Epithelial cell of prostate (primary cell): ENCODE measurements around the gene TCF12.

Source experiments
- DNase-seq: peaks from one replicate; pipeline ENCODE4 v3.0.0-alpha.2; 2011; ENCODE audit warnings: low read depth, low spot score
- H3K27ac ChIP-seq: fragments of 450-650 bp; 2 replicates; pipeline ENCODE4 v1.5.1; 2017; ENCODE audit warnings: mild to moderate bottlenecking

Gene TCF12

GRCh38 chr15:57272771-57273357 is 354.4 kb downstream of the TCF12 start:
- H3K27ac ChIP-seq = peak overlapping the region; percentile 7
- DNase-seq = no peak

GRCh38 chr15:57273402-57273801 is 355.0 kb downstream of the TCF12 start:
- no peak for DNase-seq
- H3K27ac ChIP-seq = peak overlapping the region; percentile 7

- no peak for DNase-seq
- no peak overlapping the region for H3K27ac ChIP-seq
Observed at GRCh38 chr15:57278439-57278838, 360.0 kb downstream of the TCF12 start.

- no peak overlapping the region for H3K27ac ChIP-seq
- no peak for DNase-seq
Observed at GRCh38 chr15:57280464-57280863, 362.0 kb downstream of the TCF12 start.

GRCh38 chr15:57281321-57281720 is 362.9 kb downstream of the TCF12 start:
- no peak for DNase-seq
- no peak overlapping the region for H3K27ac ChIP-seq

- no peak for DNase-seq
- no peak overlapping the region for H3K27ac ChIP-seq
Observed at GRCh38 chr15:57282686-57283085, 364.2 kb downstream of the TCF12 start.

- DNase-seq = no peak
- no peak overlapping the region for H3K27ac ChIP-seq
Observed at GRCh38 chr15:57283774-57284503, 365.5 kb downstream of the TCF12 start.

- no peak for DNase-seq
- no peak overlapping the region for H3K27ac ChIP-seq
Observed at GRCh38 chr15:57284535-57284934, 366.1 kb downstream of the TCF12 start.

GRCh38 chr15:57285386-57285785 is 366.9 kb downstream of the TCF12 start:
- no peak for DNase-seq
- no peak overlapping the region for H3K27ac ChIP-seq

- no peak for DNase-seq
- no peak overlapping the region for H3K27ac ChIP-seq
Observed at GRCh38 chr15:57286446-57287122, 368.1 kb downstream of the TCF12 start.

GRCh38 chr15:57287123-57287521 is 368.7 kb downstream of the TCF12 start:
- DNase-seq = no peak
- no peak overlapping the region for H3K27ac ChIP-seq

- H3K27ac ChIP-seq = no peak overlapping the region
- DNase-seq = no peak
Observed at GRCh38 chr15:57288926-57289580, 370.6 kb downstream of the TCF12 start.

GRCh38 chr15:57290187-57290586 is 371.7 kb downstream of the TCF12 start:
- no peak overlapping the region for H3K27ac ChIP-seq
- DNase-seq = no peak

GRCh38 chr15:57290826-57291225 is 372.4 kb downstream of the TCF12 start:
- no peak overlapping the region for H3K27ac ChIP-seq
- no peak for DNase-seq

- no peak overlapping the region for H3K27ac ChIP-seq
- DNase-seq = no peak
Observed at GRCh38 chr15:57296473-57297162, 378.2 kb downstream of the TCF12 start.

GRCh38 chr15:57297163-57297593 is 378.7 kb downstream of the TCF12 start:
- DNase-seq = no peak
- no peak overlapping the region for H3K27ac ChIP-seq

GRCh38 chr15:57297630-57298029 is 379.2 kb downstream of the TCF12 start:
- DNase-seq = no peak
- no peak overlapping the region for H3K27ac ChIP-seq

GRCh38 chr15:57298204-57298603 is 379.8 kb downstream of the TCF12 start:
- no peak overlapping the region for H3K27ac ChIP-seq
- no peak for DNase-seq

GRCh38 chr15:57298843-57299550 is 380.6 kb downstream of the TCF12 start:
- DNase-seq = no peak
- no peak overlapping the region for H3K27ac ChIP-seq

GRCh38 chr15:57301307-57301706 is 382.9 kb downstream of the TCF12 start:
- H3K27ac ChIP-seq = no peak overlapping the region
- DNase-seq = no peak
